ENCODE data around the gene GSG1.

- TF ChIP-seq ZNF384 (IDR thresholded peaks at IDR 0.05) (no peak), TARDBP (IDR thresholded peaks at IDR 0.05) (no peak), NFRKB (IDR thresholded peaks at IDR 0.05) (no peak), FOXK2 (IDR thresholded peaks at IDR 0.05) (no peak)
Measured at GRCh38 chr12:13049816-13050215, 53.7 kb downstream of the GSG1 start.

All from HEK293T (cell line).